ENCODE data around the gene TRIP4.

- TF ChIP-seq CTCF (IDR thresholded peaks at IDR 0.05), result no peak
- no peak for TF ChIP-seq ZFX (IDR thresholded peaks at IDR 0.05; ENCODE audit: borderline replicate concordance)
These were observed 26.4 kb upstream of the TRIP4 start for GRCh38 chr15:64361259-64361658.
